ENCODE results near the gene CNKSR2.

DNA sequence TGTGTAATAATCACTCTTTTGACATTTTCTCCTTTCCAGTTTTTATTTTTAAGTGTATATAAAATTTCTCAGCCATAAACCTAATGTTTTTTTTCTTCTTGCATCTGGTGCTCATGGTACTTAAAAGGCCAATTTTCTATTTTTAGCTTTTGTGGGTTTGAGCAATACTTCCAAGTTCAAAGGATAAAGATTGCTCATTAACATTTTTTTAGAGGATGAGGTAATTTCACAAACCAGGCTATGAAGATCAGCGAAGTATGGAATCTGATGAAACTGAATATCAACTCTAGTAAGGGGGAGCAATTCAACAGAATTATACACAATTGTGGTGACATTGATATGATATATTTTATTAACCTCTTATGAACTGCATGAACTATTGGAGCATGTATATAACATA, 309.7 kb downstream of the CNKSR2 start:
- no peak for TF ChIP-seq EZH2 (IDR thresholded peaks at IDR 0.05; ENCODE audit: insufficient read depth, poor library complexity, severe bottlenecking)
- TF ChIP-seq EZH2phosphoT487 (IDR thresholded peaks at IDR 0.05; ENCODE audit: insufficient read depth, low read depth): no peak

Data from GM23248 (cell line).